Liver (tissue), 9 donors: ENCODE results near the gene KRT222. TPM values are rescaled to one million over a fixed set of nuclear protein-coding genes. Genes with fewer than 3 reads are reported as not detected.

Source experiments
- DNase-seq: peaks from one replicate; pipeline ENCODE4 v3.0.0-alpha.2; 2017; ENCODE audit warnings: low spot score
- H3K27ac ChIP-seq, 2 donors: one replicate each; pipeline ENCODE4 v1.7.0; 2013; ENCODE audit warnings: inconsistent platforms in 2 of 2, low read length in 2 of 2, control low read depth in 1 of 2, low read depth in 1 of 2, mild to moderate bottlenecking in 1 of 2
- H3K27me3 ChIP-seq, 4 donors: one replicate each; pipeline versions ENCODE4 v1.6.1 to v1.7.0; 2013; ENCODE audit warnings: low read length in 3 of 4, inconsistent platforms in 1 of 4, mild to moderate bottlenecking in 1 of 4, moderate library complexity in 1 of 4; ENCODE audit not compliant: control insufficient read depth in 4 of 4, insufficient read depth in 4 of 4
- H3K36me3 ChIP-seq, 4 donors: one replicate each; pipeline versions ENCODE4 v1.6.1 to v1.7.0; 2013; ENCODE audit warnings: low read length in 3 of 4, mild to moderate bottlenecking in 3 of 4, low read depth in 1 of 4, moderate library complexity in 1 of 4; ENCODE audit not compliant: control insufficient read depth in 4 of 4, insufficient read depth in 3 of 4
- H3K4me1 ChIP-seq, 4 donors: one replicate each; pipeline versions ENCODE4 v1.6.1 to v1.7.0; 2013; ENCODE audit warnings: low read length in 3 of 4, mild to moderate bottlenecking in 3 of 4, moderate library complexity in 1 of 4; ENCODE audit not compliant: control insufficient read depth in 4 of 4, insufficient read depth in 4 of 4
- H3K4me3 ChIP-seq, 3 donors: one replicate each; pipeline versions ENCODE4 v1.6.1 to v1.7.0; 2013; ENCODE audit warnings: low read length in 3 of 3, control low read depth in 1 of 3, low read depth in 1 of 3, mild to moderate bottlenecking in 1 of 3
- H3K9ac ChIP-seq, 2 donors: one replicate each; pipeline ENCODE4 v1.7.0; 2013; ENCODE audit warnings: low read length in 2 of 2, mild to moderate bottlenecking in 2 of 2, moderate library complexity in 2 of 2, control low read depth in 1 of 2, low read depth in 1 of 2
- H3K9me3 ChIP-seq, 4 donors: one replicate each; pipeline versions ENCODE4 v1.6.1 to v1.7.0; 2013; ENCODE audit warnings: low read length in 3 of 4; ENCODE audit not compliant: control insufficient read depth in 4 of 4
- EGR1 ChIP-seq, 2 donors: IDR thresholded peaks; 2 replicates each; pipeline ENCODE4 v1.6.1; 2016 to 2018; ENCODE audit warnings: antibody characterized with exemption in 2 of 2, low read depth in 2 of 2
- FOXA1 ChIP-seq: IDR thresholded peaks from 2 replicates; pipeline ENCODE4 v1.6.1; 2016; ENCODE audit warnings: antibody characterized with exemption
- FOXA2 ChIP-seq: IDR thresholded peaks from 2 replicates; pipeline ENCODE4 v1.6.1; 2016; ENCODE audit warnings: antibody characterized with exemption
- GABPA ChIP-seq, 2 donors: IDR thresholded peaks in 1 of 2; conservative IDR thresholded peaks in 1 of 2; 2 replicates each; pipeline ENCODE4 v1.6.1; 2016; ENCODE audit warnings: antibody characterized with exemption in 2 of 2, mild to moderate bottlenecking in 1 of 2, moderate library complexity in 1 of 2
- HNF4A ChIP-seq, 2 donors: conservative IDR thresholded peaks; 2 replicates each; pipeline ENCODE4 v1.6.1; 2016; ENCODE audit warnings: antibody characterized with exemption in 2 of 2, mild to moderate bottlenecking in 2 of 2
- HNF4G ChIP-seq: IDR thresholded peaks from 2 replicates; pipeline ENCODE4 v1.6.1; 2016; ENCODE audit warnings: antibody characterized with exemption
- JUND ChIP-seq, 2 donors: IDR thresholded peaks; 2 replicates each; pipeline ENCODE4 v1.6.1; 2016; ENCODE audit warnings: antibody characterized with exemption in 2 of 2
- RAD21 ChIP-seq, 2 donors: IDR thresholded peaks; 2 replicates each; pipeline ENCODE4 v1.6.1; 2016; ENCODE audit warnings: antibody characterized with exemption in 2 of 2, mild to moderate bottlenecking in 2 of 2
- RXRA ChIP-seq, 2 donors: IDR thresholded peaks; 2 replicates each; pipeline ENCODE4 v1.6.1; 2017 to 2018; ENCODE audit warnings: antibody characterized with exemption in 2 of 2, mild to moderate bottlenecking in 1 of 2
- SP1 ChIP-seq: IDR thresholded peaks from 2 replicates; pipeline ENCODE4 v1.6.1; 2018; ENCODE audit warnings: antibody characterized with exemption, mild to moderate bottlenecking
- TAF1 ChIP-seq: conservative IDR thresholded peaks from 2 replicates; pipeline ENCODE4 v1.6.1; 2016; ENCODE audit warnings: antibody characterized with exemption, mild to moderate bottlenecking
- YY1 ChIP-seq: IDR thresholded peaks from 2 replicates; pipeline ENCODE4 v1.6.1; 2016; ENCODE audit warnings: antibody characterized with exemption, mild to moderate bottlenecking
- WGBS: extraction: QIAGEN DNeasy Blood & Tissue Kit; methylation state at CpG from one replicate; pipeline ENCODE4 v1.1.7; 2013; 5-methylcytosine and 5-hydroxymethylcytosine counted together
- polyA plus RNA-seq, 2 donors: library from polyadenylated mRNA; stranded (reverse) in 1 of 2; unstranded in 1 of 2; fragments of 200-250 nt in 1 of 2; fragments of >200 nt in 1 of 2; fragmentation: Nextera tagmentation in 1 of 2; extraction: Ambion mirVana in 1 of 2; gene quantifications; one replicate each; pipeline versions ENCODE4 v1.2.1 to v1.2.3, GENCODE V29; 2013 to 2015
- total RNA-seq, 2 donors: library from RNA; depleted of rRNA; stranded (reverse); fragments of >200 nt; gene quantifications; one replicate each; pipeline ENCODE4 v1.2.3, GENCODE V29; 2014
- TF ChIP-seq, protein P1 (sequence below): fragments of 150-350 bp; IDR thresholded peaks from 2 replicates; pipeline ENCODE4 v1.5.1; 2017; ENCODE audit warnings: improper control_type of control experiment, low read depth, low read length; ENCODE audit not compliant: missing input control
- TF ChIP-seq, protein P2 (sequence below): IDR thresholded peaks from 2 replicates; pipeline ENCODE4 v1.6.1; 2016; ENCODE audit warnings: antibody characterized with exemption
- TF ChIP-seq, protein P3 (sequence below): IDR thresholded peaks from 2 replicates; pipeline ENCODE4 v1.6.1; 2016; ENCODE audit warnings: antibody characterized with exemption
- TF ChIP-seq, protein P4 (sequence below): IDR thresholded peaks from 2 replicates; pipeline ENCODE4 v1.6.1; 2016; ENCODE audit warnings: antibody characterized with exemption, mild to moderate bottlenecking
- TF ChIP-seq, protein P5 (sequence below): IDR thresholded peaks from 2 replicates; pipeline ENCODE4 v1.6.1; 2016; ENCODE audit warnings: antibody characterized with exemption
- donor health status: healthy.
- donor health status: healthy.
- donor health status: healthy.
- donor health status: healthy.
- donor health status: healthy.

The KRT222 gene
- total and polyA plus RNA-seq, 4 donors: 1.9 to 5.6 (median 2.9) TPM

DNA sequence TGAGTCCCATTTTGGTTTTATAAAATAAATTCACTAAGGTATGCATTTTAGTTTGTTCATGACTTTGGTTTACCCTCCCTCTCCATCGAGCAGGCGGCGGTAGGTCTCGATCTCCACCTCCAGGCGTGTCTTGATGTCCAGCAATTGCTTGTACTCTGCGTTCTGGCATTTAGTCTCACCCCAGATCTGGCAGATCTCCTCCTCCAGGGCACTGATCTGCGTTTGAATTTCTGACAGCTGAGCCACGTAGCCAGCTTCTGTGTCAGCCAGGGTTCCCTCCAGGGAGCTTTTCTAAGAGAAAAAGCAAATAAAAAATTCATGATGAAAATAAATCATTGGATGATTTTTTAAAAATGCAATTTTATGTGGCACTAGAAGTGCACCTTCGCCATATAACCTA lies 34.4 kb upstream of the KRT222 start:
- no peak for DNase-seq
- Histone ChIP-seq H3K9me3 (no peaks in the 10 kb centered on the region), H3K27ac (no peak overlapping the region), H3K4me3 (no peak overlapping the region), H3K4me1 (peaks cover 7 to 22% (median 16%) of the 10 kb centered on the region in 4 donors), H3K27me3 (no peaks in the 10 kb centered on the region), H3K36me3 (no peaks in the 10 kb centered on the region), H3K9ac (no peak overlapping the region)
- 74% methylated on average over 9 of the region's 9 CpGs for WGBS
- TF ChIP-seq, protein P1, sequence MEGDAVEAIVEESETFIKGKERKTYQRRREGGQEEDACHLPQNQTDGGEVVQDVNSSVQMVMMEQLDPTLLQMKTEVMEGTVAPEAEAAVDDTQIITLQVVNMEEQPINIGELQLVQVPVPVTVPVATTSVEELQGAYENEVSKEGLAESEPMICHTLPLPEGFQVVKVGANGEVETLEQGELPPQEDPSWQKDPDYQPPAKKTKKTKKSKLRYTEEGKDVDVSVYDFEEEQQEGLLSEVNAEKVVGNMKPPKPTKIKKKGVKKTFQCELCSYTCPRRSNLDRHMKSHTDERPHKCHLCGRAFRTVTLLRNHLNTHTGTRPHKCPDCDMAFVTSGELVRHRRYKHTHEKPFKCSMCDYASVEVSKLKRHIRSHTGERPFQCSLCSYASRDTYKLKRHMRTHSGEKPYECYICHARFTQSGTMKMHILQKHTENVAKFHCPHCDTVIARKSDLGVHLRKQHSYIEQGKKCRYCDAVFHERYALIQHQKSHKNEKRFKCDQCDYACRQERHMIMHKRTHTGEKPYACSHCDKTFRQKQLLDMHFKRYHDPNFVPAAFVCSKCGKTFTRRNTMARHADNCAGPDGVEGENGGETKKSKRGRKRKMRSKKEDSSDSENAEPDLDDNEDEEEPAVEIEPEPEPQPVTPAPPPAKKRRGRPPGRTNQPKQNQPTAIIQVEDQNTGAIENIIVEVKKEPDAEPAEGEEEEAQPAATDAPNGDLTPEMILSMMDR: no peak
- TF ChIP-seq YY1: no peak
- no peak for TF ChIP-seq HNF4G
- TF ChIP-seq FOXA2: no peak
- TF ChIP-seq, protein P2, sequence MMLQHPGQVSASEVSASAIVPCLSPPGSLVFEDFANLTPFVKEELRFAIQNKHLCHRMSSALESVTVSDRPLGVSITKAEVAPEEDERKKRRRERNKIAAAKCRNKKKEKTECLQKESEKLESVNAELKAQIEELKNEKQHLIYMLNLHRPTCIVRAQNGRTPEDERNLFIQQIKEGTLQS: no peak
- TF ChIP-seq EGR1 (IDR thresholded peaks at IDR 0.05; ENCODE audit: low read depth in 2 of 2): no peak
- no peak for TF ChIP-seq TAF1
- TF ChIP-seq, protein P3, sequence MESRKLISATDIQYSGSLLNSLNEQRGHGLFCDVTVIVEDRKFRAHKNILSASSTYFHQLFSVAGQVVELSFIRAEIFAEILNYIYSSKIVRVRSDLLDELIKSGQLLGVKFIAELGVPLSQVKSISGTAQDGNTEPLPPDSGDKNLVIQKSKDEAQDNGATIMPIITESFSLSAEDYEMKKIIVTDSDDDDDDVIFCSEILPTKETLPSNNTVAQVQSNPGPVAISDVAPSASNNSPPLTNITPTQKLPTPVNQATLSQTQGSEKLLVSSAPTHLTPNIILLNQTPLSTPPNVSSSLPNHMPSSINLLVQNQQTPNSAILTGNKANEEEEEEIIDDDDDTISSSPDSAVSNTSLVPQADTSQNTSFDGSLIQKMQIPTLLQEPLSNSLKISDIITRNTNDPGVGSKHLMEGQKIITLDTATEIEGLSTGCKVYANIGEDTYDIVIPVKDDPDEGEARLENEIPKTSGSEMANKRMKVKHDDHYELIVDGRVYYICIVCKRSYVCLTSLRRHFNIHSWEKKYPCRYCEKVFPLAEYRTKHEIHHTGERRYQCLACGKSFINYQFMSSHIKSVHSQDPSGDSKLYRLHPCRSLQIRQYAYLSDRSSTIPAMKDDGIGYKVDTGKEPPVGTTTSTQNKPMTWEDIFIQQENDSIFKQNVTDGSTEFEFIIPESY: no peak
- TF ChIP-seq RXRA (IDR thresholded peaks at IDR 0.05): no peak
- TF ChIP-seq, protein P4, sequence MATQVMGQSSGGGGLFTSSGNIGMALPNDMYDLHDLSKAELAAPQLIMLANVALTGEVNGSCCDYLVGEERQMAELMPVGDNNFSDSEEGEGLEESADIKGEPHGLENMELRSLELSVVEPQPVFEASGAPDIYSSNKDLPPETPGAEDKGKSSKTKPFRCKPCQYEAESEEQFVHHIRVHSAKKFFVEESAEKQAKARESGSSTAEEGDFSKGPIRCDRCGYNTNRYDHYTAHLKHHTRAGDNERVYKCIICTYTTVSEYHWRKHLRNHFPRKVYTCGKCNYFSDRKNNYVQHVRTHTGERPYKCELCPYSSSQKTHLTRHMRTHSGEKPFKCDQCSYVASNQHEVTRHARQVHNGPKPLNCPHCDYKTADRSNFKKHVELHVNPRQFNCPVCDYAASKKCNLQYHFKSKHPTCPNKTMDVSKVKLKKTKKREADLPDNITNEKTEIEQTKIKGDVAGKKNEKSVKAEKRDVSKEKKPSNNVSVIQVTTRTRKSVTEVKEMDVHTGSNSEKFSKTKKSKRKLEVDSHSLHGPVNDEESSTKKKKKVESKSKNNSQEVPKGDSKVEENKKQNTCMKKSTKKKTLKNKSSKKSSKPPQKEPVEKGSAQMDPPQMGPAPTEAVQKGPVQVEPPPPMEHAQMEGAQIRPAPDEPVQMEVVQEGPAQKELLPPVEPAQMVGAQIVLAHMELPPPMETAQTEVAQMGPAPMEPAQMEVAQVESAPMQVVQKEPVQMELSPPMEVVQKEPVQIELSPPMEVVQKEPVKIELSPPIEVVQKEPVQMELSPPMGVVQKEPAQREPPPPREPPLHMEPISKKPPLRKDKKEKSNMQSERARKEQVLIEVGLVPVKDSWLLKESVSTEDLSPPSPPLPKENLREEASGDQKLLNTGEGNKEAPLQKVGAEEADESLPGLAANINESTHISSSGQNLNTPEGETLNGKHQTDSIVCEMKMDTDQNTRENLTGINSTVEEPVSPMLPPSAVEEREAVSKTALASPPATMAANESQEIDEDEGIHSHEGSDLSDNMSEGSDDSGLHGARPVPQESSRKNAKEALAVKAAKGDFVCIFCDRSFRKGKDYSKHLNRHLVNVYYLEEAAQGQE: no peak
- no peak for TF ChIP-seq FOXA1
- TF ChIP-seq SP1: no peak
- TF ChIP-seq HNF4A (conservative IDR thresholded peaks at IDR 0.05): no peak
- TF ChIP-seq RAD21 (IDR thresholded peaks at IDR 0.05): no peak
- TF ChIP-seq GABPA (IDR thresholded peaks at IDR 0.05 in 1 of 2, conservative IDR thresholded peaks at IDR 0.05 in 1 of 2): no peak
- TF ChIP-seq, protein P5, sequence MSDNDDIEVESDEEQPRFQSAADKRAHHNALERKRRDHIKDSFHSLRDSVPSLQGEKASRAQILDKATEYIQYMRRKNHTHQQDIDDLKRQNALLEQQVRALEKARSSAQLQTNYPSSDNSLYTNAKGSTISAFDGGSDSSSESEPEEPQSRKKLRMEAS: no peak
- no peak for TF ChIP-seq JUND (IDR thresholded peaks at IDR 0.05)

DNA sequence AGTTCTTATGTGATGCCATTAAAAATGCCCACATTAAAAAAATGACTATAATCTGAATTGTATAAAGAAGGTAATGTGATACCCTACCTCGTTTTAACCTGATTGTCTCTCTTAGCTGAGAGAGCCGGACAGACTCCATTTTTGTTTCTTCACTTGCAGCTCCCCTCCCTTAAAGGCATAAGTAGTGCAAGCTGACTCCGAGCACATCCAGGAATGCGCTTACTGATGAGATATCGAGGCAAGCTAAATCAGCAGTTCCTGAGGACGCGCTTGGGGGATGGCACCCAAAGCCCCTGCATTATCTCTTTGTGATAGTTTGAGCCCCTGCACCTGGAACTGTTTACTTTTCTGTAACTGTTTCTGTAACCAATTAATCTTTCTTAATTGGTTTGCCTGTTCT lies 32.3 kb upstream of the KRT222 start:
- 75% methylated on average over 7 of the region's 7 CpGs for WGBS
- no peak overlapping the region for H3K4me3 ChIP-seq
- no peaks in the 10 kb centered on the region for H3K36me3 ChIP-seq
- TF ChIP-seq, protein P1: no peak
- TF ChIP-seq RXRA (IDR thresholded peaks at IDR 0.05): no peak
- no peak for TF ChIP-seq FOXA2
- no peak for TF ChIP-seq TAF1
- TF ChIP-seq, protein P3: no peak
- TF ChIP-seq, protein P5: no peak
- TF ChIP-seq SP1: no peak
- H3K27me3 ChIP-seq: no peaks in the 10 kb centered on the region
- H3K4me1 ChIP-seq: peaks cover 7 to 22% (median 16%) of the 10 kb centered on the region in 4 donors
- no peak for DNase-seq
- no peak overlapping the region for H3K27ac ChIP-seq
- no peak overlapping the region for H3K9ac ChIP-seq
- no peaks in the 10 kb centered on the region for H3K9me3 ChIP-seq
